K562 (cell line): ENCODE results near the gene SLC25A44.
A peak's percentile ranks its signal among the peaks of the same experiment; 100 is the strongest.

Source experiments
- CHD2 ChIP-seq: IDR thresholded peaks from 2 replicates; pipeline ENCODE4 v1.6.1; 2011; ENCODE audit warnings: low read depth, low read length
- IRF2 ChIP-seq: sonication (generic); formaldehyde crosslinking; IDR thresholded peaks from 2 replicates; pipeline ENCODE4 v1.8.1; 2022; ENCODE audit warnings: mild to moderate bottlenecking, missing genetic modification reagents
- MAFF ChIP-seq: IDR thresholded peaks from 2 replicates; pipeline ENCODE4 v1.6.1; 2012; ENCODE audit warnings: low read length, improper control_type of control experiment
- PKNOX1 ChIP-seq: fragments of 450-650 bp; IDR thresholded peaks from 2 replicates; pipeline ENCODE4 v1.6.1; 2016
- POLR2A ChIP-seq: fragments of 450-650 bp; conservative IDR thresholded peaks from 2 replicates; pipeline ENCODE4 v1.6.1; 2016
- SETDB1 ChIP-seq: IDR thresholded peaks from one replicate; pipeline ENCODE4 v1.6.1; 2012; ENCODE audit warnings: low read length, control low read depth, inconsistent platforms
- SIX5 ChIP-seq, 2 experiments: IDR thresholded peaks; 2 replicates each; pipeline ENCODE4 v1.6.1; 2011; ENCODE audit warnings: low read length in 2 of 2, borderline replicate concordance in 1 of 2, low read depth in 1 of 2, mild to moderate bottlenecking in 1 of 2, moderate library complexity in 1 of 2; ENCODE audit not compliant: insufficient read depth in 1 of 2
- SRF ChIP-seq, 2 experiments: fragments of 250-450, 450-650 bp in 1 of 2; sonication (Bioruptor Pico) in 1 of 2; sonication (generic) in 1 of 2; formaldehyde crosslinking; IDR thresholded peaks; 2 replicates each; pipeline versions ENCODE4 v1.5.0 to v1.5.1; 2020 to 2022; ENCODE audit warnings: mild to moderate bottlenecking in 1 of 2, missing genetic modification reagents in 1 of 2
- TBL1XR1 ChIP-seq, 2 experiments: IDR thresholded peaks; 2 replicates each; pipeline ENCODE4 v1.6.1; 2012; ENCODE audit warnings: improper control_type of control experiment in 2 of 2, low read length in 2 of 2, mild to moderate bottlenecking in 1 of 2
- TGIF2 ChIP-seq: sonication (generic); formaldehyde crosslinking; IDR thresholded peaks from 2 replicates; pipeline ENCODE4 v1.8.1; 2022; ENCODE audit warnings: mild to moderate bottlenecking, missing genetic modification reagents, moderate library complexity
- TRIM25 ChIP-seq: fragments of 450-650 bp; IDR thresholded peaks from 2 replicates; pipeline ENCODE4 v1.7.0; 2016; ENCODE audit warnings: borderline replicate concordance
- ZFX ChIP-seq: sonication (generic); formaldehyde crosslinking; IDR thresholded peaks from 2 replicates; pipeline ENCODE4 v1.8.0; 2022; ENCODE audit warnings: mild to moderate bottlenecking, missing genetic modification reagents, moderate library complexity
- ZNF274 ChIP-seq: IDR thresholded peaks from 2 replicates; pipeline ENCODE4 v1.6.1; 2011; ENCODE audit warnings: low read depth, mild to moderate bottlenecking, low read length, moderate library complexity, borderline replicate concordance

- TF ChIP-seq ZFX (CRISPR knock-in tag): peak; percentile 82
- TF ChIP-seq PKNOX1: peak; percentile 98
- TF ChIP-seq MAFF: no peak; the same call in 1 of the 2 replicates
- peak; percentile 98 for TF ChIP-seq POLR2A
- no peak for TF ChIP-seq TBL1XR1 (IDR thresholded peaks at IDR 0.05; ENCODE audit: low read length in 2 of 2)
- peak; percentile 97 for TF ChIP-seq CHD2
- TF ChIP-seq SIX5 (IDR thresholded peaks at IDR 0.05; ENCODE audit: borderline replicate concordance in 1 of 2, insufficient read depth in 1 of 2, low read depth in 1 of 2, low read length in 2 of 2): no peak; a peak in 1 of 4 replicates
- TF ChIP-seq TGIF2: no peak; the same call in 1 of the 2 replicates
- TF ChIP-seq ZNF274: no peak
- no peak for TF ChIP-seq IRF2 (CRISPR knock-in tag)
- no peak; a peak in 1 of 4 replicates for TF ChIP-seq SRF (CRISPR knock-in tag; IDR thresholded peaks at IDR 0.05)
- TF ChIP-seq SETDB1: no peak
- TF ChIP-seq TRIM25: no peak
Measured at GRCh38 chr1:156212833-156213643, 19.1 kb downstream of the SLC25A44 start, which contains the start of gene PMF1.
